Left lung (tissue), 10 donors: Measurements from ENCODE around the gene OPCML. TPM values are rescaled to one million over a fixed set of nuclear protein-coding genes. Genes with fewer than 3 reads are reported as not detected.

ENCODE experiments used
- ATAC-seq: fragments of 200-7000 bp; cut with Tn5 transposase; one replicate; pipeline ENCODE4 v1.9.1; 2020; ENCODE audit warnings: moderate library complexity
- DNase-seq, 4 donors: peaks; one replicate each; pipeline ENCODE4 v3.0.0-alpha.2; 2013 to 2020
- H3K27ac ChIP-seq, 2 donors: fragments of 200-600 bp; sonication (generic) in 1 of 2; one replicate each; pipeline versions ENCODE4 v1.5.0 to v1.8.0; 2020 to 2021
- H3K27me3 ChIP-seq, 2 donors: fragments of 200-600 bp; sonication (generic) in 1 of 2; one replicate each; pipeline versions ENCODE4 v1.5.0 to v1.8.0; 2020 to 2021
- H3K36me3 ChIP-seq, 2 donors: fragments of 200-600 bp; sonication (generic) in 1 of 2; one replicate each; pipeline versions ENCODE4 v1.5.0 to v1.8.0; 2020 to 2021
- H3K4me1 ChIP-seq, 2 donors: fragments of 200-600 bp; one replicate each; pipeline ENCODE4 v1.8.0; 2021
- H3K4me3 ChIP-seq, 2 donors: fragments of 200-600 bp; sonication (generic) in 1 of 2; one replicate each; pipeline versions ENCODE4 v1.5.0 to v1.8.0; 2020 to 2021; ENCODE audit warnings: mild to moderate bottlenecking in 1 of 2
- H3K9me3 ChIP-seq, 2 donors: fragments of 200-600 bp; sonication (generic) in 1 of 2; one replicate each; pipeline versions ENCODE4 v1.5.0 to v1.8.0; 2020 to 2021
- intact Hi-C, 2 donors: fragments of 100-400 bp; cut with DNase I; formaldehyde crosslinking; loops; one replicate each; pipeline versions ENCODE4 v1.11.2 to v1.14.2; 2022
- polyA plus RNA-seq, 6 donors: library from polyadenylated mRNA; unstranded; fragments of 120-200 nt; gene quantifications; one replicate each; pipeline ENCODE4 v1.2.1, GENCODE V29; 2013; ENCODE audit not compliant: insufficient read length in 6 of 6
- total RNA-seq, 2 donors: library from RNA; stranded (reverse); fragmentation: NEBNext Ultra II Directional; extraction: Animal tissue kit (Norgen Biotek cat#: 25700); gene quantifications; one replicate each; pipeline ENCODE4 v1.2.1, GENCODE V29; 2021
- TF ChIP-seq, protein P1 (sequence below), 2 donors: fragments of 200-600 bp; sonication (generic) in 1 of 2; IDR thresholded peaks; one replicate each; pipeline versions ENCODE4 v1.5.0 to v1.8.0; 2021; ENCODE audit warnings: antibody characterized with exemption in 2 of 2
- donor health status: DM: no; HTN: yes; CAD: no.
- donor health status: DM: no; HTN: no; CAD: no.

The OPCML gene
- total and polyA plus RNA-seq, 8 donors: 0.98 to 5.3 (median 1.9) TPM; not detected in 2

DNA sequence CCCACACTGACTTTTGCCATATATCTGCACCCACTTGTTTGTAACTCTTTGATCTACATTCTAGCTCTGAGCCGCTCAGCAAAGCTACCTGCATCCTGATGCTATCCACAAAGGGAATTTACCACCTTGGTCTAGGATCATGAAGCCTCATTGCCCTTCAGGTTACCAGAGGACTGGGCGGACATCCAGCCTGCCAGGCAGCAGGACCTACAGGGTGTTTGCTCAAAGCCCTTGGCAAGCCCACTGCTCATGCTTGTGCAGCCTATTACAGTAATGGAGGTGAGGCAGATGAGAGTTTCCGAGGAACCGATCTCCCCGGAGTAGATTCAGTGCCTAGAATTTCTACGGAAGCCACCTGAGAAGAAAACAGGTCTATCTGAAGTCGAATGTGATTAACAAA is 417.2 kb downstream of the OPCML start:
- Histone ChIP-seq H3K36me3 (no peaks in the 10 kb centered on the region), H3K4me1 (no peaks in the 10 kb centered on the region)
- ATAC-seq: no peak

GRCh38 chr11:133107763-133108162 is 424.5 kb downstream of the OPCML start:
- no peak for DNase-seq
- Histone ChIP-seq H3K9me3 (no peaks in the 10 kb centered on the region), H3K27ac (no peak overlapping the region), H3K4me1 (no peaks in the 10 kb centered on the region), H3K36me3 (no peaks in the 10 kb centered on the region), H3K4me3 (no peak overlapping the region), H3K27me3 (no peaks in the 10 kb centered on the region)
- TF ChIP-seq, protein P1, sequence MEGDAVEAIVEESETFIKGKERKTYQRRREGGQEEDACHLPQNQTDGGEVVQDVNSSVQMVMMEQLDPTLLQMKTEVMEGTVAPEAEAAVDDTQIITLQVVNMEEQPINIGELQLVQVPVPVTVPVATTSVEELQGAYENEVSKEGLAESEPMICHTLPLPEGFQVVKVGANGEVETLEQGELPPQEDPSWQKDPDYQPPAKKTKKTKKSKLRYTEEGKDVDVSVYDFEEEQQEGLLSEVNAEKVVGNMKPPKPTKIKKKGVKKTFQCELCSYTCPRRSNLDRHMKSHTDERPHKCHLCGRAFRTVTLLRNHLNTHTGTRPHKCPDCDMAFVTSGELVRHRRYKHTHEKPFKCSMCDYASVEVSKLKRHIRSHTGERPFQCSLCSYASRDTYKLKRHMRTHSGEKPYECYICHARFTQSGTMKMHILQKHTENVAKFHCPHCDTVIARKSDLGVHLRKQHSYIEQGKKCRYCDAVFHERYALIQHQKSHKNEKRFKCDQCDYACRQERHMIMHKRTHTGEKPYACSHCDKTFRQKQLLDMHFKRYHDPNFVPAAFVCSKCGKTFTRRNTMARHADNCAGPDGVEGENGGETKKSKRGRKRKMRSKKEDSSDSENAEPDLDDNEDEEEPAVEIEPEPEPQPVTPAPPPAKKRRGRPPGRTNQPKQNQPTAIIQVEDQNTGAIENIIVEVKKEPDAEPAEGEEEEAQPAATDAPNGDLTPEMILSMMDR (IDR thresholded peaks at IDR 0.05): no peak
- ATAC-seq: no peak
- intact Hi-C loops: no loop called here

More for the DNA sequence above, 417.2 kb downstream of the OPCML start:
- Histone ChIP-seq H3K27me3 (no peaks in the 10 kb centered on the region), H3K9me3 (peaks cover 0 to 3% of the 10 kb centered on the region in 2 donors), H3K4me3 (no peak overlapping the region), H3K27ac (no peak overlapping the region)
- TF ChIP-seq, protein P1 (IDR thresholded peaks at IDR 0.05): no peak
- no peak for DNase-seq
- intact Hi-C loops: no loop called here

GRCh38 chr11:133107136-133107535 is 425.2 kb downstream of the OPCML start:
- TF ChIP-seq, protein P1 (IDR thresholded peaks at IDR 0.05): no peak
- DNase-seq (no peak), ATAC-seq (no peak)
- H3K4me3 ChIP-seq: no peak overlapping the region
- no peak overlapping the region for H3K27ac ChIP-seq
- H3K27me3 ChIP-seq: no peaks in the 10 kb centered on the region
- no peaks in the 10 kb centered on the region for H3K36me3 ChIP-seq
- H3K4me1 ChIP-seq: no peaks in the 10 kb centered on the region
- H3K9me3 ChIP-seq: no peaks in the 10 kb centered on the region
- intact Hi-C loops: no loop called here

DNA sequence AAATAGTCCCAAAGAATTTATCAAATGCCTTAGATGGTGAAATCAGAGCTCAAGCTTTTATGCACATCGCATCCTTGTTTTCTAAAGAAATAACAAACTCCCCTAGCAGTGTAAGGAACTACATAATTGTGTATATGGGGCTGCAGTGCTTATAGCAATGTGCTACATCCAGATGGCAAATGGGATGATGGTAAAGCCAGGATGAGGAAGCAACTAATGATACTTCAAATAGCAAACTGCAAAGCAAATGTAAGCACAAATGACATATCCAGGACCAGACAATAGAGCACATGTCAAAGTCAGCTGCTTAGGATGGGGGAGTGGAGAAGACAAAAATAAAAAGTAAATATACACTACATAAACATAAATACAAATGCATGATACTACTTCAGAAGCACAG is 425.9 kb downstream of the OPCML start:
- TF ChIP-seq, protein P1 (IDR thresholded peaks at IDR 0.05): no peak
- Histone ChIP-seq H3K27ac (no peak overlapping the region), H3K4me1 (no peaks in the 10 kb centered on the region), H3K27me3 (no peaks in the 10 kb centered on the region), H3K4me3 (no peak overlapping the region), H3K9me3 (no peaks in the 10 kb centered on the region), H3K36me3 (no peaks in the 10 kb centered on the region)
- intact Hi-C loops: no loop called here
- no peak for DNase-seq
- ATAC-seq: no peak

DNA sequence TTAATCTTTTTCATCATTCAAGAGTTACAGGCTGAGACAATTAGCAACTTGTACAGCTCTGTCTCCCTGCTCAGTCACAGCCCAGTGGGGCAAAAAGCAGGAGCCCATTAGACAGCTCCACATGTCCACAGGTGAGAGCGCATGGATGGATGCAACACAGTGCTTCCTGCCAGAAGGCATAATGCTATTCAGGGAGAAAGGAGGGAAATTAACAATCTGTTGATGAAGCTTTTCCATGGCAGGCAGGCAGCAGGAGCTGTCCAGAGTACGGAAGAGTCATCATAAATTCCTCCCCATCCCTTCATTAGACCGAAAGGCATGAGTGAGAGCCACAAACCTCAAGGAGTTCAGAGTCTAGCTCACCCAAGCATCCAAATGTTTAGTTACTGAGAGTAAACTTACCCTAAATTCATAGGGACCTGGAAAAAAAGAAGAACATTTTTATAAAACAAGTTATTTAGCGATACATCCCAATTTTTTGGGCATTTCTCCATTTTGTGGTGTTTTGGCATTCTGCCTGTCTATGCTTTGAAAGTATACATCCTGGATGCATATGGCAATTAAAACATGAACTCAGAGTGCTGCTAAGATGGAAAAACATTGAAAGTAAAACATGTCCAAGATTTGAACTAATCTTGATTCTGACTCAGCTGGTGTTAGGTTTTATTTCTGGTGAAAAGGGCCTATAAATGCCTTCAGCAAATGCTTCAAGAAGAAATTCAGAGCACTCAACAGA is 428.1 kb downstream of the OPCML start:
- intact Hi-C loops: no loop called here
- Histone ChIP-seq H3K27me3 (no peaks in the 10 kb centered on the region), H3K27ac (no peak overlapping the region), H3K4me1 (no peaks in the 10 kb centered on the region), H3K9me3 (no peaks in the 10 kb centered on the region), H3K36me3 (no peaks in the 10 kb centered on the region), H3K4me3 (no peak overlapping the region)
- DNase-seq (no peak), ATAC-seq (no peak)
- TF ChIP-seq, protein P1 (IDR thresholded peaks at IDR 0.05): no peak
